GM12878 (cell line): ENCODE results near the gene DCAF17. TPM values are rescaled to one million over a fixed set of nuclear protein-coding genes. Genes with fewer than 3 reads are reported as not detected.

Experiments used
- BHLHE40 ChIP-seq, 2 experiments: fragments of 450-650 bp in 1 of 2; IDR thresholded peaks; 2 replicates each; pipeline ENCODE4 v1.6.1; 2011 to 2017; ENCODE audit warnings: low read depth in 2 of 2, borderline replicate concordance in 1 of 2, improper control_type of control experiment in 1 of 2, low read length in 1 of 2, mild to moderate bottlenecking in 1 of 2
- CEBPZ ChIP-seq: fragments of 150-350 bp; IDR thresholded peaks from 2 replicates; pipeline ENCODE4 v1.6.1; 2016; ENCODE audit warnings: low read depth, low read length
- CHD4 ChIP-seq: fragments of 200-600 bp; sonication (generic); IDR thresholded peaks from 2 replicates; pipeline ENCODE4 v1.6.1; 2016; ENCODE audit warnings: mild to moderate bottlenecking
- E4F1 ChIP-seq: fragments of 450-650 bp; IDR thresholded peaks from 2 replicates; pipeline ENCODE4 v1.6.1; 2018; ENCODE audit warnings: borderline replicate concordance, mild to moderate bottlenecking; ENCODE audit not compliant: partially characterized antibody
- NR2C1 ChIP-seq: fragments of 450-650 bp; IDR thresholded peaks from 2 replicates; pipeline ENCODE4 v1.6.1; 2017; ENCODE audit warnings: antibody characterized with exemption, mild to moderate bottlenecking, moderate library complexity
- POU2F2 ChIP-seq: IDR thresholded peaks from 3 replicates; pipeline ENCODE4 v1.6.1; 2011; ENCODE audit warnings: low read depth, mild to moderate bottlenecking, low read length, borderline replicate concordance
- RELB ChIP-seq: fragments of 450-650 bp; IDR thresholded peaks from 2 replicates; pipeline ENCODE4 v1.6.1; 2017; ENCODE audit warnings: low read depth, mild to moderate bottlenecking, moderate library complexity
- RUNX3 ChIP-seq: IDR thresholded peaks from 2 replicates; pipeline ENCODE4 v1.6.1; 2012; ENCODE audit warnings: low read length, inconsistent platforms
- SMARCA5 ChIP-seq: fragments of 450-650 bp; IDR thresholded peaks from 2 replicates; pipeline ENCODE4 v1.6.1; 2017; ENCODE audit warnings: mild to moderate bottlenecking
- SPI1 ChIP-seq: IDR thresholded peaks from 2 replicates; pipeline ENCODE4 v1.6.1; 2011; ENCODE audit warnings: low read depth, mild to moderate bottlenecking, low read length, moderate library complexity, borderline replicate concordance; ENCODE audit not compliant: insufficient read depth
- polyA plus RNA-seq, 11 experiments: library from polyadenylated mRNA; depleted of rRNA in 4 of 11; unstranded in 6 of 11; stranded (reverse) in 5 of 11; fragments of >200 nt; fragmentation: Nextera tagmentation in 4 of 11; fragmentation: Illumina TruSeq in 1 of 11; extraction: Ambion mirVana in 4 of 11; extraction: Trizol in 1 of 11; gene quantifications; 1 replicate in 1 of 11; 2 replicates in 10 of 11; pipeline versions ENCODE4 v1.2.1 to v1.2.3, GENCODE V29; 2011 to 2016; ENCODE audit warnings: inconsistent platforms in 2 of 11, missing spikeins in 2 of 11, low read depth in 1 of 11
- total RNA-seq, 4 experiments: library from RNA; depleted of rRNA in 3 of 4; stranded (reverse); fragments of >200 nt in 3 of 4; fragmentation: Illumina TruSeq in 1 of 4; extraction: Trizol in 1 of 4; gene quantifications; 2 replicates each; pipeline versions ENCODE4 v1.2.1 to v1.2.3, GENCODE V29; 2013 to 2021
- TF ChIP-seq, protein P1 (sequence below): IDR thresholded peaks from 2 replicates; pipeline ENCODE4 v1.6.1; 2012; ENCODE audit warnings: low read length, inconsistent platforms
- TF ChIP-seq, protein P2 (sequence below): fragments of 450-650 bp; IDR thresholded peaks from 2 replicates; pipeline ENCODE4 v1.6.1; 2016; ENCODE audit warnings: mild to moderate bottlenecking, moderate library complexity, borderline replicate concordance

DCAF17 gene
- total and polyA plus RNA-seq, 10 of the 15 experiments (the other 5 are each of a cell fraction or from before 2014, with no cell fraction given) = 5.2 to 32.9 (median 23.4) TPM

- TF ChIP-seq, protein P1, sequence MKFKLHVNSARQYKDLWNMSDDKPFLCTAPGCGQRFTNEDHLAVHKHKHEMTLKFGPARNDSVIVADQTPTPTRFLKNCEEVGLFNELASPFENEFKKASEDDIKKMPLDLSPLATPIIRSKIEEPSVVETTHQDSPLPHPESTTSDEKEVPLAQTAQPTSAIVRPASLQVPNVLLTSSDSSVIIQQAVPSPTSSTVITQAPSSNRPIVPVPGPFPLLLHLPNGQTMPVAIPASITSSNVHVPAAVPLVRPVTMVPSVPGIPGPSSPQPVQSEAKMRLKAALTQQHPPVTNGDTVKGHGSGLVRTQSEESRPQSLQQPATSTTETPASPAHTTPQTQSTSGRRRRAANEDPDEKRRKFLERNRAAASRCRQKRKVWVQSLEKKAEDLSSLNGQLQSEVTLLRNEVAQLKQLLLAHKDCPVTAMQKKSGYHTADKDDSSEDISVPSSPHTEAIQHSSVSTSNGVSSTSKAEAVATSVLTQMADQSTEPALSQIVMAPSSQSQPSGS = no peak
- TF ChIP-seq CEBPZ = no peak
- TF ChIP-seq NR2C1 = no peak
- peak; percentile 87 for TF ChIP-seq SMARCA5
- TF ChIP-seq RELB = peak; percentile 63; the same call in 1 of the 2 replicates
- no peak for TF ChIP-seq SPI1
- TF ChIP-seq BHLHE40 (IDR thresholded peaks at IDR 0.05; ENCODE audit: borderline replicate concordance in 1 of 2, low read depth in 2 of 2, low read length in 1 of 2) = peak in 1 of 2 experiments; percentile 70; a peak in 2 of 4 replicates
- TF ChIP-seq CHD4 = no peak
- TF ChIP-seq POU2F2 = peak; percentile 41; the same call in 1 of the 3 replicates
- TF ChIP-seq, protein P2, sequence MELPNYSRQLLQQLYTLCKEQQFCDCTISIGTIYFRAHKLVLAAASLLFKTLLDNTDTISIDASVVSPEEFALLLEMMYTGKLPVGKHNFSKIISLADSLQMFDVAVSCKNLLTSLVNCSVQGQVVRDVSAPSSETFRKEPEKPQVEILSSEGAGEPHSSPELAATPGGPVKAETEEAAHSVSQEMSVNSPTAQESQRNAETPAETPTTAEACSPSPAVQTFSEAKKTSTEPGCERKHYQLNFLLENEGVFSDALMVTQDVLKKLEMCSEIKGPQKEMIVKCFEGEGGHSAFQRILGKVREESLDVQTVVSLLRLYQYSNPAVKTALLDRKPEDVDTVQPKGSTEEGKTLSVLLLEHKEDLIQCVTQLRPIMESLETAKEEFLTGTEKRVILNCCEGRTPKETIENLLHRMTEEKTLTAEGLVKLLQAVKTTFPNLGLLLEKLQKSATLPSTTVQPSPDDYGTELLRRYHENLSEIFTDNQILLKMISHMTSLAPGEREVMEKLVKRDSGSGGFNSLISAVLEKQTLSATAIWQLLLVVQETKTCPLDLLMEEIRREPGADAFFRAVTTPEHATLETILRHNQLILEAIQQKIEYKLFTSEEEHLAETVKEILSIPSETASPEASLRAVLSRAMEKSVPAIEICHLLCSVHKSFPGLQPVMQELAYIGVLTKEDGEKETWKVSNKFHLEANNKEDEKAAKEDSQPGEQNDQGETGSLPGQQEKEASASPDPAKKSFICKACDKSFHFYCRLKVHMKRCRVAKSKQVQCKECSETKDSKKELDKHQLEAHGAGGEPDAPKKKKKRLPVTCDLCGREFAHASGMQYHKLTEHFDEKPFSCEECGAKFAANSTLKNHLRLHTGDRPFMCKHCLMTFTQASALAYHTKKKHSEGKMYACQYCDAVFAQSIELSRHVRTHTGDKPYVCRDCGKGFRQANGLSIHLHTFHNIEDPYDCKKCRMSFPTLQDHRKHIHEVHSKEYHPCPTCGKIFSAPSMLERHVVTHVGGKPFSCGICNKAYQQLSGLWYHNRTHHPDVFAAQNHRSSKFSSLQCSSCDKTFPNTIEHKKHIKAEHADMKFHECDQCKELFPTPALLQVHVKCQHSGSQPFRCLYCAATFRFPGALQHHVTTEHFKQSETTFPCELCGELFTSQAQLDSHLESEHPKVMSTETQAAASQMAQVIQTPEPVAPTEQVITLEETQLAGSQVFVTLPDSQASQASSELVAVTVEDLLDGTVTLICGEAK = peak; percentile 32; the same call in 1 of the 2 replicates
- TF ChIP-seq RUNX3 = 0 out of 2 replicates have a peak, but pooled peaks have one; percentile 12
- TF ChIP-seq E4F1 = no peak
These were observed 88.2 kb downstream of the DCAF17 start, which contains the start of gene CYBRD1 (continued) for GRCh38 chr2:171522052-171522787.
